ENCODE measurements around the gene ANKRD39. TPM values are rescaled to one million over a fixed set of nuclear protein-coding genes. Genes with fewer than 3 reads are reported as not detected.
A peak's percentile ranks its signal among the peaks of the same experiment; 100 is the strongest.
"Not testable (repeated sequence)": the region's sequence is repeated elsewhere in the genome, so short reads cannot be mapped to it uniquely, and the experiment has no call there.

ANKRD39 gene
- total RNA-seq, 2 donors from 2014 or later, result 8.4 to 18.0 TPM

- H3K9me3 ChIP-seq, result no peaks in the 10 kb centered on the region
- H3K36me3 ChIP-seq, result peaks cover 50% of the 10 kb centered on the region
- no peak for TF ChIP-seq CTCF (IDR thresholded peaks at IDR 0.05)
- H3K4me1 ChIP-seq (ENCODE audit: control insufficient read depth in 1 of 2, low read depth in 2 of 2), result peaks cover 22 to 37% of the 10 kb centered on the region in 2 donors
- DNase-seq (ENCODE audit: low spot score) (no peak), ATAC-seq (ENCODE audit: insufficient number of reproducible peaks, low FRiP score, low read depth) (no peak)
- H3K27me3 ChIP-seq (replicated peaks; ENCODE audit: insufficient read depth), result no peaks in the 10 kb centered on the region
- peak overlapping the region; percentile 97 for H3K4me3 ChIP-seq
- peak overlapping the region; percentile 97 to 99 for H3K27ac ChIP-seq
Observed at GRCh38 chr2:96866586-96866985, 8.8 kb upstream of the ANKRD39 start.

- peak overlapping the region in 1 of 2 donors; percentile 99 for H3K27ac ChIP-seq
- DNase-seq (ENCODE audit: low spot score), result no peak
Observed at GRCh38 chr2:96866149-96866548, 8.3 kb upstream of the ANKRD39 start.

GRCh38 chr2:96865654-96866053 lies 7.8 kb upstream of the ANKRD39 start:
- DNase-seq (ENCODE audit: low spot score) (no peak), ATAC-seq (ENCODE audit: insufficient number of reproducible peaks, low FRiP score, low read depth) (no peak)
- no peak for TF ChIP-seq CTCF (IDR thresholded peaks at IDR 0.05)
- Histone ChIP-seq H3K4me3 (no peak overlapping the region), H3K4me1 (ENCODE audit: control insufficient read depth in 1 of 2, low read depth in 2 of 2) (peaks cover 20 to 29% of the 10 kb centered on the region in 2 donors), H3K9me3 (no peaks in the 10 kb centered on the region), H3K36me3 (peaks cover 59% of the 10 kb centered on the region), H3K27ac (peak overlapping the region in 1 of 2 donors; percentile 28), H3K27me3 (replicated peaks; ENCODE audit: insufficient read depth) (no peaks in the 10 kb centered on the region)

More at GRCh38 chr2:96866149-96866548, 8.3 kb upstream of the ANKRD39 start:
- Histone ChIP-seq H3K4me1 (ENCODE audit: control insufficient read depth in 1 of 2, low read depth in 2 of 2) (peaks cover 22 to 34% of the 10 kb centered on the region in 2 donors), H3K27me3 (replicated peaks; ENCODE audit: insufficient read depth) (no peaks in the 10 kb centered on the region), H3K4me3 (no peak overlapping the region), H3K36me3 (peaks cover 54% of the 10 kb centered on the region), H3K9me3 (no peaks in the 10 kb centered on the region)
- no peak for TF ChIP-seq CTCF (IDR thresholded peaks at IDR 0.05)
- ATAC-seq (ENCODE audit: insufficient number of reproducible peaks, low FRiP score, low read depth), result no peak

- TF ChIP-seq CTCF (IDR thresholded peaks at IDR 0.05), result no peak
- Histone ChIP-seq H3K4me1 (ENCODE audit: control insufficient read depth in 1 of 2, low read depth in 2 of 2) (peaks cover 18 to 36% of the 10 kb centered on the region in 2 donors), H3K27ac (no peak overlapping the region), H3K36me3 (peaks cover 64% of the 10 kb centered on the region), H3K4me3 (no peak overlapping the region), H3K27me3 (replicated peaks; ENCODE audit: insufficient read depth) (no peaks in the 10 kb centered on the region), H3K9me3 (no peaks in the 10 kb centered on the region)
- DNase-seq (ENCODE audit: low spot score), result no peak
- ATAC-seq (ENCODE audit: insufficient number of reproducible peaks, low FRiP score, low read depth), result no peak
Observed at GRCh38 chr2:96864343-96865091, 6.7 kb upstream of the ANKRD39 start.

- no peak for ATAC-seq (ENCODE audit: insufficient number of reproducible peaks, low FRiP score, low read depth)
- H3K27ac ChIP-seq, result no peak overlapping the region
- no peak overlapping the region for H3K4me3 ChIP-seq
- H3K36me3 ChIP-seq, result peaks cover 64% of the 10 kb centered on the region
- no peak for DNase-seq (ENCODE audit: low spot score)
- H3K9me3 ChIP-seq, result no peaks in the 10 kb centered on the region
- no peaks in the 10 kb centered on the region for H3K27me3 ChIP-seq (replicated peaks; ENCODE audit: insufficient read depth)
- TF ChIP-seq CTCF (IDR thresholded peaks at IDR 0.05), result no peak
- peaks cover 23 to 44% of the 10 kb centered on the region in 2 donors for H3K4me1 ChIP-seq (ENCODE audit: control insufficient read depth in 1 of 2, low read depth in 2 of 2)
Observed at GRCh38 chr2:96863575-96864342, 5.9 kb upstream of the ANKRD39 start.

- H3K36me3 ChIP-seq, result peaks cover 64% of the 10 kb centered on the region
- not testable (repeated sequence) for H3K27me3 ChIP-seq (replicated peaks; ENCODE audit: insufficient read depth); H3K4me3 ChIP-seq; DNase-seq (ENCODE audit: low spot score); H3K27ac ChIP-seq; H3K9me3 ChIP-seq; ATAC-seq (ENCODE audit: insufficient number of reproducible peaks, low FRiP score, low read depth)
- peaks cover 26 to 44% of the 10 kb centered on the region in 2 donors for H3K4me1 ChIP-seq (ENCODE audit: control insufficient read depth in 1 of 2, low read depth in 2 of 2)
Observed at GRCh38 chr2:96863056-96863455, 5.2 kb upstream of the ANKRD39 start.
